GM12878 (cell line): ENCODE measurements around the gene OLA1. TPM values are rescaled to one million over a fixed set of nuclear protein-coding genes. Genes with fewer than 3 reads are reported as not detected.

Experiments used
- ATAC-seq: fragments of 200-7000 bp; cut with Tn5 transposase; 3 replicates; pipeline ENCODE4 v1.9.1; 2020; ENCODE audit warnings: mild to moderate bottlenecking, moderate library complexity
- BruUV-seq: library from RNA; stranded (reverse); fragments of 400-500 nt; replicated peaks from 2 replicates; lab custom pipeline; 2021; lab: Mats Ljungman, UMichigan
- CTCF ChIA-PET: fragments of 300-600 bp; sonication (Branson Sonifier 250); formaldehyde crosslinking; extraction: SDS; loops from one replicate; lab custom pipeline; 2021; ENCODE audit warnings: inconsistent platforms; lab: Yijun Ruan, JAX
- POLR2A ChIA-PET: fragments of 350-600 bp; formaldehyde crosslinking; extraction: SDS; loops from one replicate; lab custom pipeline; 2021; ENCODE audit warnings: inconsistent platforms; lab: Charles Lee
- RAD21 ChIA-PET: fragments of 300-600 bp; sonication (Branson Sonifier 250); formaldehyde crosslinking; loops from one replicate; lab custom pipeline; 2023; ENCODE audit warnings: antibody characterized with exemption; ENCODE audit not compliant: unreplicated experiment; lab: Charles Lee
- SMC1A ChIA-PET: fragments of 300-600 bp; sonication (Branson Sonifier 250); formaldehyde crosslinking; loops from one replicate; lab custom pipeline; 2023; ENCODE audit not compliant: unreplicated experiment, uncharacterized antibody; lab: Charles Lee
- DNase-seq: peaks from one replicate; pipeline ENCODE4 v3.0.0-alpha.2; 2011; ENCODE audit warnings: low read depth, low spot score
- FAIRE-seq: peaks from 3 replicates; lab custom pipeline; 2011; peaks lifted over from hg19 to GRCh38; lab: Jason Lieb, UNC
- H2AFZ ChIP-seq: 2 replicates; pipeline ENCODE4 v1.6.0; 2011; ENCODE audit warnings: low read depth, low read length, control low read depth; ENCODE audit not compliant: control insufficient read depth
- H3K27ac ChIP-seq: 2 replicates; pipeline ENCODE4 v1.5.1; 2011; ENCODE audit warnings: control low read depth; ENCODE audit not compliant: control insufficient read depth, insufficient read depth
- H3K27me3 ChIP-seq, 2 experiments: replicated peaks in 1 of 2; 2 replicates each; pipeline versions ENCODE4 v1.6.0 to v1.6.1; 2011; ENCODE audit warnings: low read length in 1 of 2; ENCODE audit not compliant: control insufficient read depth in 2 of 2, insufficient read depth in 2 of 2
- H3K36me3 ChIP-seq, 2 experiments: 2 replicates each; pipeline ENCODE4 v1.5.1; 2011; ENCODE audit warnings: low read length in 1 of 2; ENCODE audit not compliant: control insufficient read depth in 2 of 2, insufficient read depth in 2 of 2
- H3K4me1 ChIP-seq: 2 replicates; pipeline ENCODE4 v1.6.1; 2011; ENCODE audit warnings: mild to moderate bottlenecking, low read length, moderate library complexity, mixed read lengths; ENCODE audit not compliant: control insufficient read depth, insufficient read depth
- H3K4me2 ChIP-seq: 2 replicates; pipeline ENCODE4 v1.6.0; 2011; ENCODE audit warnings: control low read depth; ENCODE audit not compliant: control insufficient read depth, insufficient read depth
- H3K4me3 ChIP-seq: fragments of 200-600 bp; sonication (generic); 2 replicates; pipeline ENCODE4 v1.5.1; 2016
- H3K79me2 ChIP-seq: 2 replicates; pipeline ENCODE4 v1.6.0; 2011; ENCODE audit warnings: low read length; ENCODE audit not compliant: control insufficient read depth, insufficient read depth
- H3K9ac ChIP-seq: 2 replicates; pipeline ENCODE4 v1.8.0; 2011; ENCODE audit warnings: low read length, control low read depth, mixed read lengths; ENCODE audit not compliant: control insufficient read depth, insufficient read depth
- H3K9me3 ChIP-seq: replicated peaks from 3 replicates; pipeline ENCODE4 v1.5.1; 2011; ENCODE audit warnings: mild to moderate bottlenecking, low read length; ENCODE audit not compliant: control insufficient read depth, insufficient read depth
- H4K20me1 ChIP-seq: 2 replicates; pipeline ENCODE4 v1.6.0; 2011; ENCODE audit not compliant: control insufficient read depth, insufficient read depth
- ATF7 ChIP-seq: fragments of 450-650 bp; IDR thresholded peaks from 2 replicates; pipeline ENCODE4 v1.6.1; 2016; ENCODE audit warnings: low read depth, mild to moderate bottlenecking
- CBFB ChIP-seq: IDR thresholded peaks from 2 replicates; pipeline ENCODE4 v1.6.1; 2016; ENCODE audit warnings: antibody characterized with exemption, low read depth
- CBX3 ChIP-seq: fragments of 200-600 bp; sonication (generic); IDR thresholded peaks from 2 replicates; pipeline ENCODE4 v1.6.1; 2016; ENCODE audit warnings: low read depth, borderline replicate concordance
- EGR1 ChIP-seq, 2 experiments: IDR thresholded peaks; 1 replicate in 1 of 2; 2 replicates in 1 of 2; pipeline ENCODE4 v1.6.1; 2011 to 2012; ENCODE audit warnings: low read depth in 2 of 2, low read length in 2 of 2, borderline replicate concordance in 1 of 2, mild to moderate bottlenecking in 1 of 2, moderate library complexity in 1 of 2
- JUND ChIP-seq: IDR thresholded peaks from 2 replicates; pipeline ENCODE4 v1.6.1; 2012; ENCODE audit warnings: low read depth, mild to moderate bottlenecking, low read length, improper control_type of control experiment, moderate library complexity
- MEF2A ChIP-seq: IDR thresholded peaks from 2 replicates; pipeline ENCODE4 v1.6.1; 2011; ENCODE audit warnings: low read depth, mild to moderate bottlenecking, low read length, moderate library complexity; ENCODE audit not compliant: insufficient read depth
- MEF2B ChIP-seq: fragments of 450-650 bp; IDR thresholded peaks from 2 replicates; pipeline ENCODE4 v1.6.1; 2018; ENCODE audit warnings: mild to moderate bottlenecking, moderate library complexity; ENCODE audit not compliant: partially characterized antibody, poor library complexity, severe bottlenecking
- MTA2 ChIP-seq: fragments of 450-650 bp; IDR thresholded peaks from 2 replicates; pipeline ENCODE4 v1.6.1; 2016; ENCODE audit warnings: low read depth, mild to moderate bottlenecking, moderate library complexity
- NFXL1 ChIP-seq: fragments of 450-650 bp; IDR thresholded peaks from 2 replicates; pipeline ENCODE4 v1.6.1; 2017; ENCODE audit warnings: antibody characterized with exemption, mild to moderate bottlenecking, borderline replicate concordance
- NFYA ChIP-seq: IDR thresholded peaks from 2 replicates; pipeline ENCODE4 v1.6.1; 2011; ENCODE audit warnings: low read depth, mild to moderate bottlenecking, low read length, improper control_type of control experiment, borderline replicate concordance
- PAX5 ChIP-seq: IDR thresholded peaks from 2 replicates; pipeline ENCODE4 v1.6.1; 2011; ENCODE audit warnings: low read depth, low read length, borderline replicate concordance
- POU2F2 ChIP-seq: IDR thresholded peaks from 3 replicates; pipeline ENCODE4 v1.6.1; 2011; ENCODE audit warnings: low read depth, mild to moderate bottlenecking, low read length, borderline replicate concordance
- RAD21 ChIP-seq: IDR thresholded peaks from 2 replicates; pipeline ENCODE4 v1.6.1; 2011; ENCODE audit warnings: mild to moderate bottlenecking, low read depth, low read length, moderate library complexity; ENCODE audit not compliant: insufficient read depth
- RCOR1 ChIP-seq: conservative IDR thresholded peaks from 2 replicates; pipeline ENCODE4 v1.6.1; 2012; ENCODE audit warnings: low read depth, low read length, improper control_type of control experiment
- RFX5 ChIP-seq: IDR thresholded peaks from 2 replicates; pipeline ENCODE4 v1.6.1; 2011; ENCODE audit warnings: low read depth, low read length, improper control_type of control experiment
- SMAD5 ChIP-seq: IDR thresholded peaks from 2 replicates; pipeline ENCODE4 v1.6.1; 2016; ENCODE audit warnings: antibody characterized with exemption, low read depth
- SP1 ChIP-seq: IDR thresholded peaks from one replicate; pipeline ENCODE4 v1.6.1; 2011; ENCODE audit warnings: low read depth, low read length
- SPI1 ChIP-seq: IDR thresholded peaks from 2 replicates; pipeline ENCODE4 v1.6.1; 2011; ENCODE audit warnings: low read depth, mild to moderate bottlenecking, low read length, moderate library complexity, borderline replicate concordance; ENCODE audit not compliant: insufficient read depth
- STAT1 ChIP-seq: fragments of 450-650 bp; conservative IDR thresholded peaks from 2 replicates; pipeline ENCODE4 v1.6.1; 2014; ENCODE audit warnings: antibody characterized with exemption, mild to moderate bottlenecking
- TCF7 ChIP-seq: IDR thresholded peaks from 2 replicates; pipeline ENCODE4 v1.6.1; 2014; ENCODE audit warnings: antibody characterized with exemption, borderline replicate concordance
- ZSCAN29 ChIP-seq: fragments of 450-650 bp; IDR thresholded peaks from 2 replicates; pipeline ENCODE4 v1.6.1; 2017; ENCODE audit warnings: mild to moderate bottlenecking, moderate library complexity
- ZZZ3 ChIP-seq: IDR thresholded peaks from 2 replicates; pipeline ENCODE4 v1.6.1; 2011; ENCODE audit warnings: low read depth; ENCODE audit not compliant: control insufficient read depth, insufficient read length
- WGBS: methylation state at CpG from one replicate; pipeline ENCODE4 v1.1.6; 2016; ENCODE audit warnings: low lambda C conversion rate; ENCODE audit not compliant: insufficient replicate concordance, insufficient coverage; ENCODE audit errors: missing lambda C conversion rate; 5-methylcytosine and 5-hydroxymethylcytosine counted together
- in situ Hi-C: fragments of 300-500 bp; cut with MboI; formaldehyde crosslinking; loops from 9 replicates; pipeline ENCODE4 v1.14.3; 2018; ENCODE audit warnings: mixed read lengths
- intact Hi-C: fragments of 100-400 bp; cut with micrococcal nuclease; formaldehyde crosslinking; loops from one replicate; pipeline ENCODE4 v1.14.2; 2022; ENCODE audit not compliant: unreplicated experiment
- polyA plus RNA-seq, 11 experiments: library from polyadenylated mRNA; depleted of rRNA in 4 of 11; unstranded in 6 of 11; stranded (reverse) in 5 of 11; fragments of >200 nt; fragmentation: Nextera tagmentation in 4 of 11; fragmentation: Illumina TruSeq in 1 of 11; extraction: Ambion mirVana in 4 of 11; extraction: Trizol in 1 of 11; gene quantifications; 1 replicate in 1 of 11; 2 replicates in 10 of 11; pipeline versions ENCODE4 v1.2.1 to v1.2.3, GENCODE V29; 2011 to 2016; ENCODE audit warnings: inconsistent platforms in 2 of 11, missing spikeins in 2 of 11, low read depth in 1 of 11
- total RNA-seq, 4 experiments: library from RNA; depleted of rRNA in 3 of 4; stranded (reverse); fragments of >200 nt in 3 of 4; fragmentation: Illumina TruSeq in 1 of 4; extraction: Trizol in 1 of 4; gene quantifications; 2 replicates each; pipeline versions ENCODE4 v1.2.1 to v1.2.3, GENCODE V29; 2013 to 2021
- TF ChIP-seq, protein P1 (sequence below): IDR thresholded peaks from 2 replicates; pipeline ENCODE4 v1.6.1; 2012; ENCODE audit warnings: low read depth, low read length, improper control_type of control experiment

OLA1 gene
- total and polyA plus RNA-seq, 10 of the 15 experiments (the other 5 are each of a cell fraction or from before 2014, with no cell fraction given) = 107 to 238 (median 142) TPM

DNA sequence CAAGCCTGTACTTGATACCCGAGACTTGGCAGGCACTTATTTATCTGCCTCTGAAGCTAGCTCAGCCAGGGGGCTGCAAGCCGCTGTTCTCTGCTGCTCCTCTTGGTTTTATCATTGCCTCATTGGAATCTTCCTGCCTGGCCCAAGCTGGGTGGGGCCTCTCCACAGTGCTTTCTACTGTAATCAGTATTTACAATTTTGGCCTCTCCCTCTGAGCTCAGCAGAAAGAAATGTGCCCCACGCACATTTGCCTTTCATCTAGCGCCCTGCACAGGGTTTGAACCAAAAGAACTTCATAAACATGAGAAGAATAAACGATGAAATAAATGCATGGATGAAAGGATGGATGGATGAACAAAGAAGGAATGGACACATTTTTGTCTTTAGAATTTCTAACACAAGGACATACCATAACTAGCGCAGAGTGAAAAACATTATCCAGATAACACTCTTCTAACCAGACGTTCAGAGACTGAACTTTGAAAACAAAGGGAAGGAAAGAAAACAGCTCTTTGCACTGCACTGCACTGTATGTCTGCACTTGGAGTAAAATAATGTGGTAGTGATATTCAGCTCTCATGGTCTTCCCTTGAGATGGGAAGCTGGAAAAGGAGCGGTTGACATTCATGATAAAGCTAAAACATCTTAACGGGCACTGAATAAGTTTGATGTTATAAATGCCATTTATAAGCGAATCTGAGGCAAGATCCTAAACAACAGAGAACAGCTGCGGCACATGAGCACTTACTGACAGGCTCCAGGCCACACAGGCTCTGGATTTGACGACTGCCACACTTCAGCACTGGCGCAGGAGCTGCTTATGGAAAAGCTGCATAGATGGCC is 196.4 kb downstream of the OLA1 start (continued):
- TF ChIP-seq PAX5 (no peak), RFX5 (no peak), MTA2 (no peak), JUND (no peak), MEF2A (no peak), SPI1 (no peak), ATF7 (no peak), NFYA (no peak)
- TF ChIP-seq, protein P1, sequence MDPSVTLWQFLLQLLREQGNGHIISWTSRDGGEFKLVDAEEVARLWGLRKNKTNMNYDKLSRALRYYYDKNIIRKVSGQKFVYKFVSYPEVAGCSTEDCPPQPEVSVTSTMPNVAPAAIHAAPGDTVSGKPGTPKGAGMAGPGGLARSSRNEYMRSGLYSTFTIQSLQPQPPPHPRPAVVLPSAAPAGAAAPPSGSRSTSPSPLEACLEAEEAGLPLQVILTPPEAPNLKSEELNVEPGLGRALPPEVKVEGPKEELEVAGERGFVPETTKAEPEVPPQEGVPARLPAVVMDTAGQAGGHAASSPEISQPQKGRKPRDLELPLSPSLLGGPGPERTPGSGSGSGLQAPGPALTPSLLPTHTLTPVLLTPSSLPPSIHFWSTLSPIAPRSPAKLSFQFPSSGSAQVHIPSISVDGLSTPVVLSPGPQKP = no peak

DNA sequence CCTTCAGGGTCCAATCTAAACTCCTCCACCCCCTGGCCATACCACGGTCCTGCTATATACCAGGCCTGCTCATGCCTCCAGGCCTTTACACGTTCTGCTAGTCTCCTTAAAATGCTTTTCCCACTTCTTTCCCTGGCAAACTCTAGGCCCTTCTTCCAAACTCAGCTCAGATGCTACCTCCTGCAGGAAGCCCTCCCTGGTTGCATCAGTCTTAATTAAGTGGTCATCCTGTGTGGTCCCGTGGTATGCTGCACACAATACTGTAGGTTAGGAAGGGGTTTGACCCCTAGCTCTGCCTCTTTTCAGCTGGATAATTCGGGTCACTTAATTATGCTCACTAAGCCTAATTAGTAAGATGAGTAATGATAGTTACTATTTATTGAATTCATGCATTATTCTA is 197.3 kb downstream of the OLA1 start:
- Histone ChIP-seq H3K4me1 (no peaks in the 10 kb centered on the region), H2AFZ (no peak overlapping the region), H4K20me1 (no peaks in the 10 kb centered on the region)
- CTCF ChIA-PET = interaction anchor here (1.0 kb wide), 1 partner anchor 110 kb away, joined by 5 read pairs; no protein-coding TSS in a partner anchor
- TF ChIP-seq MEF2B (no peak), NFYA (no peak), STAT1 (no peak), ZZZ3 (no peak), RAD21 (no peak), SP1 (no peak), POU2F2 (no peak), CBX3 (no peak), EGR1 (IDR thresholded peaks at IDR 0.05; ENCODE audit: borderline replicate concordance in 1 of 2, low read depth in 2 of 2, low read length in 2 of 2) (no peak), TCF7 (no peak), RCOR1 (no peak), CBFB (no peak), NFXL1 (no peak), ZSCAN29 (no peak), SMAD5 (no peak)
- TF ChIP-seq, all 136 proteins: peak for 0
- SMC1A ChIA-PET = interaction anchor here (1.3 kb wide), 1 partner anchor 143 kb away, joined by 3 read pairs; no protein-coding TSS in a partner anchor
- 26% methylated on average over 4 of the region's 4 CpGs for WGBS
- intact Hi-C loops (no loop called here), in situ Hi-C loops (no loop called here)
- Histone ChIP-seq H3K79me2 (no peaks in the 10 kb centered on the region), H3K9me3 (no peaks in the 10 kb centered on the region; the same call in 1 of the 3 replicates), H3K36me3 (no peaks in the 10 kb centered on the region), H3K4me2 (no peak overlapping the region), H3K27me3 (no peaks in the 10 kb centered on the region; a peak in 2 of 4 replicates), H3K27ac (no peak overlapping the region), H3K9ac (no peak overlapping the region), H3K4me3 (no peak overlapping the region)
- RAD21 ChIA-PET = no interaction called here
- BruUV-seq = no TSS peak
- FAIRE-seq (no peak), ATAC-seq (no peak), DNase-seq (no peak)
- POLR2A ChIA-PET = interaction anchor here (0.6 kb wide), 1 partner anchor 345 kb away, joined by 3 read pairs; no protein-coding TSS in a partner anchor
